Coronary artery (tissue), 2 donors: ENCODE results near the gene ADAMTSL2.

Source experiments
- DNase-seq: peaks from one replicate; pipeline ENCODE4 v3.0.0-alpha.2; 2017; ENCODE audit warnings: low spot score
- H3K27ac ChIP-seq, 2 donors: fragments of 200-600 bp; sonication (generic); one replicate each; pipeline ENCODE4 v1.5.1; 2016 to 2019
- H3K4me3 ChIP-seq: fragments of 200-600 bp; sonication (generic); 2 replicates; pipeline ENCODE4 v1.5.1; 2016; ENCODE audit warnings: mild to moderate bottlenecking, moderate library complexity
- TF ChIP-seq, protein P1 (sequence below): fragments of 200-600 bp; sonication (generic); IDR thresholded peaks from one replicate; pipeline ENCODE4 v1.5.1; 2019; ENCODE audit warnings: antibody characterized with exemption

The ADAMTSL2 gene

GRCh38 chr9:133592731-133593409 lies 58.4 kb downstream of the ADAMTSL2 start:
- no peak overlapping the region for H3K27ac ChIP-seq
- no peak for DNase-seq
- no peak overlapping the region for H3K4me3 ChIP-seq
- TF ChIP-seq, protein P1, sequence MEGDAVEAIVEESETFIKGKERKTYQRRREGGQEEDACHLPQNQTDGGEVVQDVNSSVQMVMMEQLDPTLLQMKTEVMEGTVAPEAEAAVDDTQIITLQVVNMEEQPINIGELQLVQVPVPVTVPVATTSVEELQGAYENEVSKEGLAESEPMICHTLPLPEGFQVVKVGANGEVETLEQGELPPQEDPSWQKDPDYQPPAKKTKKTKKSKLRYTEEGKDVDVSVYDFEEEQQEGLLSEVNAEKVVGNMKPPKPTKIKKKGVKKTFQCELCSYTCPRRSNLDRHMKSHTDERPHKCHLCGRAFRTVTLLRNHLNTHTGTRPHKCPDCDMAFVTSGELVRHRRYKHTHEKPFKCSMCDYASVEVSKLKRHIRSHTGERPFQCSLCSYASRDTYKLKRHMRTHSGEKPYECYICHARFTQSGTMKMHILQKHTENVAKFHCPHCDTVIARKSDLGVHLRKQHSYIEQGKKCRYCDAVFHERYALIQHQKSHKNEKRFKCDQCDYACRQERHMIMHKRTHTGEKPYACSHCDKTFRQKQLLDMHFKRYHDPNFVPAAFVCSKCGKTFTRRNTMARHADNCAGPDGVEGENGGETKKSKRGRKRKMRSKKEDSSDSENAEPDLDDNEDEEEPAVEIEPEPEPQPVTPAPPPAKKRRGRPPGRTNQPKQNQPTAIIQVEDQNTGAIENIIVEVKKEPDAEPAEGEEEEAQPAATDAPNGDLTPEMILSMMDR, result no peak

- Histone ChIP-seq H3K27ac (no peak overlapping the region), H3K4me3 (no peak overlapping the region)
- DNase-seq, result no peak
- TF ChIP-seq, protein P1, result no peak
Observed at GRCh38 chr9:133593587-133594253, 59.2 kb downstream of the ADAMTSL2 start.

- DNase-seq, result no peak
- TF ChIP-seq, protein P1, result no peak
- H3K27ac ChIP-seq, result no peak overlapping the region
Observed at GRCh38 chr9:133594310-133594709, 59.8 kb downstream of the ADAMTSL2 start.

DNA sequence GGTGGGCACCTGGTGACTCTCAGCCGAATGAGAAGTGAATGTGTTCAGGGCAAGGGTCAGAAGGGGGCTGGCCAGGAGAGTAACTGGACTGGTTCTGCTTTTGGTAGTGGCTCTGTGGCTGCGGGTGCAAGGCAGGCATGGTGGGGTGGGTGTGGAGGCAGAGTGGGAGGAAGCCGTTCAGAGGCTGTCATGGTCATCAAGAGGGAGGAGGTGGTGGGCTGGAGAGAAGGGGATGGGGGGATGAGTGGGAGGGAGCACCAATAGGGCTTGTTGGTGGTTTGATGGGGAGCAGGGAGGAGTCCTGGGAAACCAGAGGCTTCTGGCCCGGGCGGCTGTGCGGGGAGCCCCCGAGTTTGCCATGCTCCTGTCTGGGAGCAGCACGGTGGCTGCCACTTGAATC lies 61.4 kb downstream of the ADAMTSL2 start:
- DNase-seq, result no peak
- Histone ChIP-seq H3K4me3 (no peak overlapping the region), H3K27ac (no peak overlapping the region)
- TF ChIP-seq, protein P1, result no peak

More at GRCh38 chr9:133594310-133594709, 59.8 kb downstream of the ADAMTSL2 start:
- no peak overlapping the region for H3K4me3 ChIP-seq

- Histone ChIP-seq H3K4me3 (no peak overlapping the region), H3K27ac (no peak overlapping the region)
- TF ChIP-seq, protein P1, result no peak
- no peak for DNase-seq
Observed at GRCh38 chr9:133597316-133597957, 62.9 kb downstream of the ADAMTSL2 start.

- Histone ChIP-seq H3K27ac (no peak overlapping the region), H3K4me3 (no peak overlapping the region)
- no peak for DNase-seq
- TF ChIP-seq, protein P1, result no peak
Observed at GRCh38 chr9:133598978-133599377, 64.5 kb downstream of the ADAMTSL2 start.
